Measurements from ENCODE around the gene GPR156. TPM values are rescaled to one million over a fixed set of nuclear protein-coding genes. Genes with fewer than 3 reads are reported as not detected.

Gene GPR156
- polyA plus RNA-seq, 1 of the 3 experiments (the other 2 are of a cell fraction): 0.31 TPM

DNA sequence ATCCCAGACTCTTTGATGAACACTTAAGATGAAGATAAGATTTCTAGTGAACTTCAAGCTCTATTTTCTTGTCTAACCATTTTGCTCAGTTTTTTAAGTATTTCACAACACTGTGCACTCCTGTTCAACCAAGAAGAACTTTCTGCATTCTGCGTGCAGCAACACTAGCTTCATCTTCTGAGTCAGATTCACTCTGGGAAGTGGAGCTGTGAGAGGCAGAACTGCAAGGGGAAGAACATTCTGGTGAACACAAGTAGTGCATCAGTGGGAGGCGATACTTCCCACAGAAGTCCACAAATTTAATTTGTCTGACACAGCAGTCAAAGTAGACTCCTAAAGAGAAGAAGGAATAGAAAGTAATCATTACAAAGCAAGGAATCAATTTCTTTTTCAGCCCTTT, 46.1 kb upstream of the GPR156 start:
- Histone ChIP-seq H3K79me2 (ENCODE audit: insufficient read depth) (peaks cover 6% of the 10 kb centered on the region), H3K4me3 (ENCODE audit: low read depth in 2 of 2, low read length in 1 of 2) (no peak overlapping the region), H3F3A (replicated peaks; ENCODE audit: insufficient read depth) (peaks cover 5% of the 10 kb centered on the region), H4K20me1 (ENCODE audit: insufficient read depth) (no peaks in the 10 kb centered on the region), H3K36me3 (replicated peaks in 1 of 2; ENCODE audit: control insufficient read depth in 1 of 2, insufficient read depth in 2 of 2, low read length in 1 of 2) (peaks cover 68 to 71% of the 10 kb centered on the region in 2 experiments), H2AFZ (ENCODE audit: low read depth) (no peak overlapping the region), H3K4me2 (no peak overlapping the region), H3K9me3 (no peaks in the 10 kb centered on the region), H3K27ac (ENCODE audit: low read depth in 2 of 2, low read length in 1 of 2) (no peak overlapping the region), H3K9me2 (no peaks in the 10 kb centered on the region), H3K4me1 (ENCODE audit: control insufficient read depth in 1 of 2, insufficient read depth in 2 of 2, low read depth in 1 of 2, low read length in 1 of 2) (no peaks in the 10 kb centered on the region; a peak in 1 of 4 replicates), H3K9ac (no peak overlapping the region), H3K27me3 (ENCODE audit: insufficient read depth) (no peaks in the 10 kb centered on the region)
- DNase-seq: no peak
- WGBS (ENCODE audit: low lambda C conversion rate): 93% methylated on average over 2 of the region's 2 CpGs
- TF ChIP-seq, protein P1, sequence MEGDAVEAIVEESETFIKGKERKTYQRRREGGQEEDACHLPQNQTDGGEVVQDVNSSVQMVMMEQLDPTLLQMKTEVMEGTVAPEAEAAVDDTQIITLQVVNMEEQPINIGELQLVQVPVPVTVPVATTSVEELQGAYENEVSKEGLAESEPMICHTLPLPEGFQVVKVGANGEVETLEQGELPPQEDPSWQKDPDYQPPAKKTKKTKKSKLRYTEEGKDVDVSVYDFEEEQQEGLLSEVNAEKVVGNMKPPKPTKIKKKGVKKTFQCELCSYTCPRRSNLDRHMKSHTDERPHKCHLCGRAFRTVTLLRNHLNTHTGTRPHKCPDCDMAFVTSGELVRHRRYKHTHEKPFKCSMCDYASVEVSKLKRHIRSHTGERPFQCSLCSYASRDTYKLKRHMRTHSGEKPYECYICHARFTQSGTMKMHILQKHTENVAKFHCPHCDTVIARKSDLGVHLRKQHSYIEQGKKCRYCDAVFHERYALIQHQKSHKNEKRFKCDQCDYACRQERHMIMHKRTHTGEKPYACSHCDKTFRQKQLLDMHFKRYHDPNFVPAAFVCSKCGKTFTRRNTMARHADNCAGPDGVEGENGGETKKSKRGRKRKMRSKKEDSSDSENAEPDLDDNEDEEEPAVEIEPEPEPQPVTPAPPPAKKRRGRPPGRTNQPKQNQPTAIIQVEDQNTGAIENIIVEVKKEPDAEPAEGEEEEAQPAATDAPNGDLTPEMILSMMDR (IDR thresholded peaks at IDR 0.05): no peak
- no peak for TF ChIP-seq CHD2 (IDR thresholded peaks at IDR 0.05; ENCODE audit: low read length, partially characterized antibody)
- TF ChIP-seq USF1 (IDR thresholded peaks at IDR 0.05; ENCODE audit: borderline replicate concordance, low read depth): no peak
- no peak for TF ChIP-seq ELF1 (IDR thresholded peaks at IDR 0.05)
- TF ChIP-seq MEF2A (IDR thresholded peaks at IDR 0.05; ENCODE audit: borderline replicate concordance, low read depth): no peak
- TF ChIP-seq, protein P2, sequence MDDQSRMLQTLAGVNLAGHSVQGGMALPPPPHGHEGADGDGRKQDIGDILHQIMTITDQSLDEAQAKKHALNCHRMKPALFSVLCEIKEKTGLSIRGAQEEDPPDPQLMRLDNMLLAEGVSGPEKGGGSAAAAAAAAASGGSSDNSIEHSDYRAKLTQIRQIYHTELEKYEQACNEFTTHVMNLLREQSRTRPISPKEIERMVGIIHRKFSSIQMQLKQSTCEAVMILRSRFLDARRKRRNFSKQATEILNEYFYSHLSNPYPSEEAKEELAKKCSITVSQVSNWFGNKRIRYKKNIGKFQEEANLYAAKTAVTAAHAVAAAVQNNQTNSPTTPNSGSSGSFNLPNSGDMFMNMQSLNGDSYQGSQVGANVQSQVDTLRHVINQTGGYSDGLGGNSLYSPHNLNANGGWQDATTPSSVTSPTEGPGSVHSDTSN (IDR thresholded peaks at IDR 0.05): no peak
- TF ChIP-seq, protein P3, sequence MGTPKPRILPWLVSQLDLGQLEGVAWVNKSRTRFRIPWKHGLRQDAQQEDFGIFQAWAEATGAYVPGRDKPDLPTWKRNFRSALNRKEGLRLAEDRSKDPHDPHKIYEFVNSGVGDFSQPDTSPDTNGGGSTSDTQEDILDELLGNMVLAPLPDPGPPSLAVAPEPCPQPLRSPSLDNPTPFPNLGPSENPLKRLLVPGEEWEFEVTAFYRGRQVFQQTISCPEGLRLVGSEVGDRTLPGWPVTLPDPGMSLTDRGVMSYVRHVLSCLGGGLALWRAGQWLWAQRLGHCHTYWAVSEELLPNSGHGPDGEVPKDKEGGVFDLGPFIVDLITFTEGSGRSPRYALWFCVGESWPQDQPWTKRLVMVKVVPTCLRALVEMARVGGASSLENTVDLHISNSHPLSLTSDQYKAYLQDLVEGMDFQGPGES (IDR thresholded peaks at IDR 0.05; ENCODE audit: low read depth, low read length): no peak
- no peak for TF ChIP-seq REST (IDR thresholded peaks at IDR 0.05; ENCODE audit: low read depth, low read length)
- no peak for TF ChIP-seq EZH2phosphoT487 (IDR thresholded peaks at IDR 0.05; ENCODE audit: borderline replicate concordance, low read depth)
- no peak for TF ChIP-seq RCOR1 (IDR thresholded peaks at IDR 0.05; ENCODE audit: low read length)
- no peak for TF ChIP-seq USF2 (IDR thresholded peaks at IDR 0.05; ENCODE audit: borderline replicate concordance, low read depth, low read length)
- no peak for TF ChIP-seq SMC3 (IDR thresholded peaks at IDR 0.05; ENCODE audit: low read depth, low read length)
- TF ChIP-seq JUND (IDR thresholded peaks at IDR 0.05): no peak
- ChIA-PET CTCF (interaction anchor here (1.4 to 1.5 kb wide), 2 partner anchors 18 to 86 kb away, joined by 4 read pairs; partner anchors contain the start of gene LRRC58), POLR2A (no interaction called here)
